ENCODE results near the gene CDKN2B-AS1.

Gene CDKN2B-AS1

GRCh38 chr9:22037954-22038690 is 43.5 kb downstream of the CDKN2B-AS1 start:
- no peak for TF ChIP-seq GATA3 (IDR thresholded peaks at IDR 0.05; ENCODE audit: low read depth, low read length)
- no peak for TF ChIP-seq GATA2 (IDR thresholded peaks at IDR 0.05; ENCODE audit: low read depth, low read length)

- TF ChIP-seq GATA2 (IDR thresholded peaks at IDR 0.05; ENCODE audit: low read depth, low read length) (no peak), GATA3 (IDR thresholded peaks at IDR 0.05; ENCODE audit: low read depth, low read length) (no peak)
Observed at GRCh38 chr9:22039258-22039657, 44.7 kb downstream of the CDKN2B-AS1 start.

GRCh38 chr9:22040760-22041159 is 46.2 kb downstream of the CDKN2B-AS1 start:
- TF ChIP-seq GATA2 (IDR thresholded peaks at IDR 0.05; ENCODE audit: low read depth, low read length): no peak
- TF ChIP-seq GATA3 (IDR thresholded peaks at IDR 0.05; ENCODE audit: low read depth, low read length): no peak

- no peak for TF ChIP-seq GATA2 (IDR thresholded peaks at IDR 0.05; ENCODE audit: low read depth, low read length)
- no peak for TF ChIP-seq GATA3 (IDR thresholded peaks at IDR 0.05; ENCODE audit: low read depth, low read length)
Observed at GRCh38 chr9:22041344-22041743, 46.8 kb downstream of the CDKN2B-AS1 start.

GRCh38 chr9:22041775-22042174 is 47.2 kb downstream of the CDKN2B-AS1 start:
- no peak for TF ChIP-seq GATA3 (IDR thresholded peaks at IDR 0.05; ENCODE audit: low read depth, low read length)
- no peak for TF ChIP-seq GATA2 (IDR thresholded peaks at IDR 0.05; ENCODE audit: low read depth, low read length)

- TF ChIP-seq GATA3 (IDR thresholded peaks at IDR 0.05; ENCODE audit: low read depth, low read length) (no peak), GATA2 (IDR thresholded peaks at IDR 0.05; ENCODE audit: low read depth, low read length) (no peak)
Observed at GRCh38 chr9:22043928-22044327, 49.3 kb downstream of the CDKN2B-AS1 start.

GRCh38 chr9:22044583-22044982 is 50.0 kb downstream of the CDKN2B-AS1 start:
- no peak for TF ChIP-seq GATA2 (IDR thresholded peaks at IDR 0.05; ENCODE audit: low read depth, low read length)
- TF ChIP-seq GATA3 (IDR thresholded peaks at IDR 0.05; ENCODE audit: low read depth, low read length): no peak

GRCh38 chr9:22045423-22045822 is 50.8 kb downstream of the CDKN2B-AS1 start:
- no peak for TF ChIP-seq GATA2 (IDR thresholded peaks at IDR 0.05; ENCODE audit: low read depth, low read length)
- TF ChIP-seq GATA3 (IDR thresholded peaks at IDR 0.05; ENCODE audit: low read depth, low read length): no peak

GRCh38 chr9:22046243-22046885 is 51.8 kb downstream of the CDKN2B-AS1 start:
- no peak for TF ChIP-seq GATA2 (IDR thresholded peaks at IDR 0.05; ENCODE audit: low read depth, low read length)

- TF ChIP-seq GATA3 (IDR thresholded peaks at IDR 0.05; ENCODE audit: low read depth, low read length): no peak
- TF ChIP-seq GATA2 (IDR thresholded peaks at IDR 0.05; ENCODE audit: low read depth, low read length): no peak
Observed at GRCh38 chr9:22047596-22047995, 53.0 kb downstream of the CDKN2B-AS1 start.

- TF ChIP-seq GATA2 (IDR thresholded peaks at IDR 0.05; ENCODE audit: low read depth, low read length) (no peak), GATA3 (IDR thresholded peaks at IDR 0.05; ENCODE audit: low read depth, low read length) (no peak)
Observed at GRCh38 chr9:22049411-22049810, 54.8 kb downstream of the CDKN2B-AS1 start.

- TF ChIP-seq GATA2 (IDR thresholded peaks at IDR 0.05; ENCODE audit: low read depth, low read length) (no peak), GATA3 (IDR thresholded peaks at IDR 0.05; ENCODE audit: low read depth, low read length) (no peak)
Observed at GRCh38 chr9:22050924-22051323, 56.3 kb downstream of the CDKN2B-AS1 start.

GRCh38 chr9:22052376-22052945 is 57.9 kb downstream of the CDKN2B-AS1 start:
- TF ChIP-seq GATA2 (IDR thresholded peaks at IDR 0.05; ENCODE audit: low read depth, low read length) (no peak), GATA3 (IDR thresholded peaks at IDR 0.05; ENCODE audit: low read depth, low read length) (no peak)

- TF ChIP-seq GATA2 (IDR thresholded peaks at IDR 0.05; ENCODE audit: low read depth, low read length): no peak
- TF ChIP-seq GATA3 (IDR thresholded peaks at IDR 0.05; ENCODE audit: low read depth, low read length): no peak
Observed at GRCh38 chr9:22053178-22053577, 58.6 kb downstream of the CDKN2B-AS1 start.

- no peak for TF ChIP-seq GATA3 (IDR thresholded peaks at IDR 0.05; ENCODE audit: low read depth, low read length)
- TF ChIP-seq GATA2 (IDR thresholded peaks at IDR 0.05; ENCODE audit: low read depth, low read length): no peak
Observed at GRCh38 chr9:22054076-22054475, 59.5 kb downstream of the CDKN2B-AS1 start.
